WTC11 (cell line): Measurements from ENCODE around the gene ATP5F1D. TPM values are rescaled to one million over a fixed set of nuclear protein-coding genes. Genes with fewer than 3 reads are reported as not detected.

Source experiments
- FOXK1 ChIP-seq: sonication (generic); formaldehyde crosslinking; IDR thresholded peaks from 2 replicates; pipeline ENCODE4 v1.8.0; 2022; ENCODE audit warnings: mild to moderate bottlenecking, moderate library complexity, missing genetic modification reagents
- FOXP1 ChIP-seq: sonication (generic); formaldehyde crosslinking; IDR thresholded peaks from 2 replicates; pipeline ENCODE4 v1.8.0; 2022; ENCODE audit warnings: missing genetic modification reagents, mild to moderate bottlenecking, moderate library complexity, borderline replicate concordance
- GRHL2 ChIP-seq: fragments of 250-450 bp; sonication (Bioruptor Pico); IDR thresholded peaks from 2 replicates; pipeline ENCODE4 v1.8.0; 2022; ENCODE audit warnings: mild to moderate bottlenecking, moderate library complexity; ENCODE audit not compliant: insufficient replicate concordance, severe bottlenecking
- HMGA2 ChIP-seq: fragments of 250-450 bp; sonication (Bioruptor Pico); IDR thresholded peaks from 2 replicates; pipeline ENCODE4 v1.4.0; 2021; ENCODE audit warnings: mild to moderate bottlenecking, moderate library complexity
- NFYB ChIP-seq: sonication (generic); formaldehyde crosslinking; conservative IDR thresholded peaks from 2 replicates; pipeline ENCODE4 v1.8.0; 2022; ENCODE audit warnings: low read depth, missing genetic modification reagents
- NR1H2 ChIP-seq: sonication (generic); formaldehyde crosslinking; IDR thresholded peaks from 2 replicates; pipeline ENCODE4 v1.9.0; 2021; ENCODE audit warnings: mild to moderate bottlenecking, moderate library complexity, missing genetic modification reagents
- NR3C1 ChIP-seq: sonication (generic); formaldehyde crosslinking; conservative IDR thresholded peaks from 2 replicates; pipeline ENCODE4 v1.8.1; 2023; ENCODE audit warnings: low read depth, mild to moderate bottlenecking, missing genetic modification reagents
- SOX15 ChIP-seq: fragments of 250-450 bp; sonication (Bioruptor Pico); IDR thresholded peaks from 2 replicates; pipeline ENCODE4 v1.9.0; 2021; ENCODE audit warnings: mild to moderate bottlenecking
- ZBTB21 ChIP-seq: sonication (generic); formaldehyde crosslinking; IDR thresholded peaks from 2 replicates; pipeline ENCODE4 v1.8.1; 2023; ENCODE audit warnings: mild to moderate bottlenecking, missing genetic modification reagents, borderline replicate concordance
- ZNF317 ChIP-seq: sonication (generic); formaldehyde crosslinking; IDR thresholded peaks from 2 replicates; pipeline ENCODE4 v1.8.1; 2023; ENCODE audit warnings: low read depth, mild to moderate bottlenecking, moderate library complexity, missing genetic modification reagents, borderline replicate concordance
- total RNA-seq: library from RNA; stranded (reverse); gene quantifications from 3 replicates; pipeline ENCODE4 v1.2.3, GENCODE V29; 2021
- TF ChIP-seq, protein P1 (sequence below): fragments of 250-450 bp; sonication (Bioruptor Pico); IDR thresholded peaks from 2 replicates; pipeline ENCODE4 v1.9.0; 2021; ENCODE audit warnings: mild to moderate bottlenecking
- TF ChIP-seq, protein P2 (sequence below): fragments of 250-450 bp; sonication (Bioruptor Pico); IDR thresholded peaks from 2 replicates; pipeline ENCODE4 v1.8.0; 2021; ENCODE audit warnings: mild to moderate bottlenecking
- TF ChIP-seq, protein P3 (sequence below): fragments of 250-450 bp; sonication (Bioruptor Pico); IDR thresholded peaks from 2 replicates; pipeline ENCODE4 v1.9.0; 2021; ENCODE audit warnings: mild to moderate bottlenecking, borderline replicate concordance
- TF ChIP-seq, protein P4 (sequence below): sonication (generic); formaldehyde crosslinking; IDR thresholded peaks from 2 replicates; pipeline ENCODE4 v1.8.1; 2022; ENCODE audit warnings: missing genetic modification reagents, borderline replicate concordance
- TF ChIP-seq, protein P5 (sequence below): sonication (generic); formaldehyde crosslinking; IDR thresholded peaks from 2 replicates; pipeline ENCODE4 v1.8.1; 2023; ENCODE audit warnings: mild to moderate bottlenecking, missing genetic modification reagents, moderate library complexity
- TF ChIP-seq, protein P6 (sequence below): sonication (generic); formaldehyde crosslinking; IDR thresholded peaks from 2 replicates; pipeline ENCODE4 v1.8.0; 2022; ENCODE audit warnings: mild to moderate bottlenecking, missing genetic modification reagents
- TF ChIP-seq, protein P7 (sequence below): fragments of 200-600 bp; IDR thresholded peaks from 2 replicates; pipeline ENCODE4 v1.8.0; 2022; ENCODE audit warnings: antibody characterized with exemption
- TF ChIP-seq, protein P8 (sequence below): sonication (generic); formaldehyde crosslinking; IDR thresholded peaks from 2 replicates; pipeline ENCODE4 v1.8.1; 2022; ENCODE audit warnings: low read depth, mild to moderate bottlenecking, moderate library complexity, missing genetic modification reagents, borderline replicate concordance
- TF ChIP-seq, protein P9 (sequence below): sonication (generic); formaldehyde crosslinking; IDR thresholded peaks from 2 replicates; pipeline ENCODE4 v1.8.1; 2023; ENCODE audit warnings: mild to moderate bottlenecking, missing genetic modification reagents, moderate library complexity

ATP5F1D gene
- total RNA-seq, 1 experiment from 2014 or later: 277 TPM

DNA sequence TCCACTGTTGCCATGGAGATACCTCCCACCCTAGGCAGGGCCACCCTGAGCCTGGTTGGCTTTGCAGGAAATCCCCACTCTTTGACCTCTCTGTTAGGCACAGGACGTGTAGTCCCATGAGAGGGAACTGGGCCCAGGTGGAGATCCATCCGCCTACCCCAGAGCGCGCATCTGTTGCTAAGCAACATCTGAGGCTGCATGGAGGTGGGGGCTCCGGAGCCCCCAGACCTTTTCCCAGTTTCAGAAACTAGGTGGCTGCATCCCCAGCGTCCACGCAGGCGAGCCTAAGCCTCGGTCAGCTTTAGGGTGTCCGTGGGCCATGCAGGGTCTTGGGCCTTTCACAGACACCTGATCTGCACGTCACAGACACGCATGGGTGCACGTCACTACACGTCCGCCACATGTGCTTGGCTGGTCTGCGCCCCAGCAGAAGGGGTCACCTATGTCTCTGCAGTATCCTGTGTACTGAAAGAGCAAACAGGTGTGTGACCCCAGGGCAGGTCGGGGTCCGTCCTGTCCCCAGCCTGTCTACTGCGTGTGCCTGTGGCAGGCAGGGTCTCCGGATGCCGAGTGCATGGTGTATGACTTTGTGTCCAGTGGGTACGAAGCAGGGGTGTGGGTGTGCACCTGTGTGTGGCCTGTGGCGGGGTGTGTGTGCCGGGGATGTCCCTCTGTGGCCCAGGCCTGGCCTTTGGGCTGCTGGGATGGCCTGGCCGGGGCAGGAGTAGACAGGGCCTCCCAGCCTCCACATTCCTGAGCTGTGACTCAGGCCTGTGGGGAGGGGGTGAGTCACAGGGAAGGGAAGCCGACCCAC, 23.5 kb downstream of the ATP5F1D start (continued):
- TF ChIP-seq, protein P1, sequence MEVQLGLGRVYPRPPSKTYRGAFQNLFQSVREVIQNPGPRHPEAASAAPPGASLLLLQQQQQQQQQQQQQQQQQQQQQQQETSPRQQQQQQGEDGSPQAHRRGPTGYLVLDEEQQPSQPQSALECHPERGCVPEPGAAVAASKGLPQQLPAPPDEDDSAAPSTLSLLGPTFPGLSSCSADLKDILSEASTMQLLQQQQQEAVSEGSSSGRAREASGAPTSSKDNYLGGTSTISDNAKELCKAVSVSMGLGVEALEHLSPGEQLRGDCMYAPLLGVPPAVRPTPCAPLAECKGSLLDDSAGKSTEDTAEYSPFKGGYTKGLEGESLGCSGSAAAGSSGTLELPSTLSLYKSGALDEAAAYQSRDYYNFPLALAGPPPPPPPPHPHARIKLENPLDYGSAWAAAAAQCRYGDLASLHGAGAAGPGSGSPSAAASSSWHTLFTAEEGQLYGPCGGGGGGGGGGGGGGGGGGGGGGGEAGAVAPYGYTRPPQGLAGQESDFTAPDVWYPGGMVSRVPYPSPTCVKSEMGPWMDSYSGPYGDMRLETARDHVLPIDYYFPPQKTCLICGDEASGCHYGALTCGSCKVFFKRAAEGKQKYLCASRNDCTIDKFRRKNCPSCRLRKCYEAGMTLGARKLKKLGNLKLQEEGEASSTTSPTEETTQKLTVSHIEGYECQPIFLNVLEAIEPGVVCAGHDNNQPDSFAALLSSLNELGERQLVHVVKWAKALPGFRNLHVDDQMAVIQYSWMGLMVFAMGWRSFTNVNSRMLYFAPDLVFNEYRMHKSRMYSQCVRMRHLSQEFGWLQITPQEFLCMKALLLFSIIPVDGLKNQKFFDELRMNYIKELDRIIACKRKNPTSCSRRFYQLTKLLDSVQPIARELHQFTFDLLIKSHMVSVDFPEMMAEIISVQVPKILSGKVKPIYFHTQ (CRISPR knock-in tag): no peak
- TF ChIP-seq, protein P2, sequence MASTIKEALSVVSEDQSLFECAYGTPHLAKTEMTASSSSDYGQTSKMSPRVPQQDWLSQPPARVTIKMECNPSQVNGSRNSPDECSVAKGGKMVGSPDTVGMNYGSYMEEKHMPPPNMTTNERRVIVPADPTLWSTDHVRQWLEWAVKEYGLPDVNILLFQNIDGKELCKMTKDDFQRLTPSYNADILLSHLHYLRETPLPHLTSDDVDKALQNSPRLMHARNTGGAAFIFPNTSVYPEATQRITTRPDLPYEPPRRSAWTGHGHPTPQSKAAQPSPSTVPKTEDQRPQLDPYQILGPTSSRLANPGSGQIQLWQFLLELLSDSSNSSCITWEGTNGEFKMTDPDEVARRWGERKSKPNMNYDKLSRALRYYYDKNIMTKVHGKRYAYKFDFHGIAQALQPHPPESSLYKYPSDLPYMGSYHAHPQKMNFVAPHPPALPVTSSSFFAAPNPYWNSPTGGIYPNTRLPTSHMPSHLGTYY (CRISPR knock-in tag): no peak
- TF ChIP-seq, protein P3, sequence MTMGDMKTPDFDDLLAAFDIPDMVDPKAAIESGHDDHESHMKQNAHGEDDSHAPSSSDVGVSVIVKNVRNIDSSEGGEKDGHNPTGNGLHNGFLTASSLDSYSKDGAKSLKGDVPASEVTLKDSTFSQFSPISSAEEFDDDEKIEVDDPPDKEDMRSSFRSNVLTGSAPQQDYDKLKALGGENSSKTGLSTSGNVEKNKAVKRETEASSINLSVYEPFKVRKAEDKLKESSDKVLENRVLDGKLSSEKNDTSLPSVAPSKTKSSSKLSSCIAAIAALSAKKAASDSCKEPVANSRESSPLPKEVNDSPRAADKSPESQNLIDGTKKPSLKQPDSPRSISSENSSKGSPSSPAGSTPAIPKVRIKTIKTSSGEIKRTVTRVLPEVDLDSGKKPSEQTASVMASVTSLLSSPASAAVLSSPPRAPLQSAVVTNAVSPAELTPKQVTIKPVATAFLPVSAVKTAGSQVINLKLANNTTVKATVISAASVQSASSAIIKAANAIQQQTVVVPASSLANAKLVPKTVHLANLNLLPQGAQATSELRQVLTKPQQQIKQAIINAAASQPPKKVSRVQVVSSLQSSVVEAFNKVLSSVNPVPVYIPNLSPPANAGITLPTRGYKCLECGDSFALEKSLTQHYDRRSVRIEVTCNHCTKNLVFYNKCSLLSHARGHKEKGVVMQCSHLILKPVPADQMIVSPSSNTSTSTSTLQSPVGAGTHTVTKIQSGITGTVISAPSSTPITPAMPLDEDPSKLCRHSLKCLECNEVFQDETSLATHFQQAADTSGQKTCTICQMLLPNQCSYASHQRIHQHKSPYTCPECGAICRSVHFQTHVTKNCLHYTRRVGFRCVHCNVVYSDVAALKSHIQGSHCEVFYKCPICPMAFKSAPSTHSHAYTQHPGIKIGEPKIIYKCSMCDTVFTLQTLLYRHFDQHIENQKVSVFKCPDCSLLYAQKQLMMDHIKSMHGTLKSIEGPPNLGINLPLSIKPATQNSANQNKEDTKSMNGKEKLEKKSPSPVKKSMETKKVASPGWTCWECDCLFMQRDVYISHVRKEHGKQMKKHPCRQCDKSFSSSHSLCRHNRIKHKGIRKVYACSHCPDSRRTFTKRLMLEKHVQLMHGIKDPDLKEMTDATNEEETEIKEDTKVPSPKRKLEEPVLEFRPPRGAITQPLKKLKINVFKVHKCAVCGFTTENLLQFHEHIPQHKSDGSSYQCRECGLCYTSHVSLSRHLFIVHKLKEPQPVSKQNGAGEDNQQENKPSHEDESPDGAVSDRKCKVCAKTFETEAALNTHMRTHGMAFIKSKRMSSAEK: no peak
- TF ChIP-seq ZBTB21 (CRISPR knock-in tag): no peak
- TF ChIP-seq NFYB (CRISPR knock-in tag): no peak
- TF ChIP-seq, protein P4, sequence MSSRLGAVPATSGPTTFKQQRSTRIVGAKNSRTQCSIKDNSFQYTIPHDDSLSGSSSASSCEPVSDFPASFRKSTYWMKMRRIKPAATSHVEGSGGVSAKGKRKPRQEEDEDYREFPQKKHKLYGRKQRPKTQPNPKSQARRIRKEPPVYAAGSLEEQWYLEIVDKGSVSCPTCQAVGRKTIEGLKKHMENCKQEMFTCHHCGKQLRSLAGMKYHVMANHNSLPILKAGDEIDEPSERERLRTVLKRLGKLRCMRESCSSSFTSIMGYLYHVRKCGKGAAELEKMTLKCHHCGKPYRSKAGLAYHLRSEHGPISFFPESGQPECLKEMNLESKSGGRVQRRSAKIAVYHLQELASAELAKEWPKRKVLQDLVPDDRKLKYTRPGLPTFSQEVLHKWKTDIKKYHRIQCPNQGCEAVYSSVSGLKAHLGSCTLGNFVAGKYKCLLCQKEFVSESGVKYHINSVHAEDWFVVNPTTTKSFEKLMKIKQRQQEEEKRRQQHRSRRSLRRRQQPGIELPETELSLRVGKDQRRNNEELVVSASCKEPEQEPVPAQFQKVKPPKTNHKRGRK (CRISPR knock-in tag): no peak
- no peak for TF ChIP-seq NR1H2 (CRISPR knock-in tag)
- TF ChIP-seq, protein P5, sequence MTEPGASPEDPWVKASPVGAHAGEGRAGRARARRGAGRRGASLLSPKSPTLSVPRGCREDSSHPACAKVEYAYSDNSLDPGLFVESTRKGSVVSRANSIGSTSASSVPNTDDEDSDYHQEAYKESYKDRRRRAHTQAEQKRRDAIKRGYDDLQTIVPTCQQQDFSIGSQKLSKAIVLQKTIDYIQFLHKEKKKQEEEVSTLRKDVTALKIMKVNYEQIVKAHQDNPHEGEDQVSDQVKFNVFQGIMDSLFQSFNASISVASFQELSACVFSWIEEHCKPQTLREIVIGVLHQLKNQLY (CRISPR knock-in tag): no peak
- no peak for TF ChIP-seq GRHL2
- TF ChIP-seq FOXK1 (CRISPR knock-in tag): no peak
- TF ChIP-seq ZNF317 (CRISPR knock-in tag): no peak
- TF ChIP-seq NR3C1: no peak
- TF ChIP-seq, protein P6, sequence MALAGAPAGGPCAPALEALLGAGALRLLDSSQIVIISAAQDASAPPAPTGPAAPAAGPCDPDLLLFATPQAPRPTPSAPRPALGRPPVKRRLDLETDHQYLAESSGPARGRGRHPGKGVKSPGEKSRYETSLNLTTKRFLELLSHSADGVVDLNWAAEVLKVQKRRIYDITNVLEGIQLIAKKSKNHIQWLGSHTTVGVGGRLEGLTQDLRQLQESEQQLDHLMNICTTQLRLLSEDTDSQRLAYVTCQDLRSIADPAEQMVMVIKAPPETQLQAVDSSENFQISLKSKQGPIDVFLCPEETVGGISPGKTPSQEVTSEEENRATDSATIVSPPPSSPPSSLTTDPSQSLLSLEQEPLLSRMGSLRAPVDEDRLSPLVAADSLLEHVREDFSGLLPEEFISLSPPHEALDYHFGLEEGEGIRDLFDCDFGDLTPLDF (CRISPR knock-in tag): no peak
- TF ChIP-seq, protein P7, sequence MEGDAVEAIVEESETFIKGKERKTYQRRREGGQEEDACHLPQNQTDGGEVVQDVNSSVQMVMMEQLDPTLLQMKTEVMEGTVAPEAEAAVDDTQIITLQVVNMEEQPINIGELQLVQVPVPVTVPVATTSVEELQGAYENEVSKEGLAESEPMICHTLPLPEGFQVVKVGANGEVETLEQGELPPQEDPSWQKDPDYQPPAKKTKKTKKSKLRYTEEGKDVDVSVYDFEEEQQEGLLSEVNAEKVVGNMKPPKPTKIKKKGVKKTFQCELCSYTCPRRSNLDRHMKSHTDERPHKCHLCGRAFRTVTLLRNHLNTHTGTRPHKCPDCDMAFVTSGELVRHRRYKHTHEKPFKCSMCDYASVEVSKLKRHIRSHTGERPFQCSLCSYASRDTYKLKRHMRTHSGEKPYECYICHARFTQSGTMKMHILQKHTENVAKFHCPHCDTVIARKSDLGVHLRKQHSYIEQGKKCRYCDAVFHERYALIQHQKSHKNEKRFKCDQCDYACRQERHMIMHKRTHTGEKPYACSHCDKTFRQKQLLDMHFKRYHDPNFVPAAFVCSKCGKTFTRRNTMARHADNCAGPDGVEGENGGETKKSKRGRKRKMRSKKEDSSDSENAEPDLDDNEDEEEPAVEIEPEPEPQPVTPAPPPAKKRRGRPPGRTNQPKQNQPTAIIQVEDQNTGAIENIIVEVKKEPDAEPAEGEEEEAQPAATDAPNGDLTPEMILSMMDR: no peak
- TF ChIP-seq FOXP1 (CRISPR knock-in tag): no peak
- TF ChIP-seq SOX15: no peak
- TF ChIP-seq, protein P8, sequence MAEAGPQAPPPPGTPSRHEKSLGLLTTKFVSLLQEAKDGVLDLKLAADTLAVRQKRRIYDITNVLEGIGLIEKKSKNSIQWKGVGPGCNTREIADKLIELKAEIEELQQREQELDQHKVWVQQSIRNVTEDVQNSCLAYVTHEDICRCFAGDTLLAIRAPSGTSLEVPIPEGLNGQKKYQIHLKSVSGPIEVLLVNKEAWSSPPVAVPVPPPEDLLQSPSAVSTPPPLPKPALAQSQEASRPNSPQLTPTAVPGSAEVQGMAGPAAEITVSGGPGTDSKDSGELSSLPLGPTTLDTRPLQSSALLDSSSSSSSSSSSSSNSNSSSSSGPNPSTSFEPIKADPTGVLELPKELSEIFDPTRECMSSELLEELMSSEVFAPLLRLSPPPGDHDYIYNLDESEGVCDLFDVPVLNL: no peak
- no peak for TF ChIP-seq HMGA2 (CRISPR knock-in tag)
- TF ChIP-seq, protein P9, sequence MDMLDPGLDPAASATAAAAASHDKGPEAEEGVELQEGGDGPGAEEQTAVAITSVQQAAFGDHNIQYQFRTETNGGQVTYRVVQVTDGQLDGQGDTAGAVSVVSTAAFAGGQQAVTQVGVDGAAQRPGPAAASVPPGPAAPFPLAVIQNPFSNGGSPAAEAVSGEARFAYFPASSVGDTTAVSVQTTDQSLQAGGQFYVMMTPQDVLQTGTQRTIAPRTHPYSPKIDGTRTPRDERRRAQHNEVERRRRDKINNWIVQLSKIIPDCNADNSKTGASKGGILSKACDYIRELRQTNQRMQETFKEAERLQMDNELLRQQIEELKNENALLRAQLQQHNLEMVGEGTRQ (CRISPR knock-in tag): no peak
